GM13977 (cell line): Measurements from ENCODE around the gene ZMIZ2.
A peak's percentile ranks its signal among the peaks of the same experiment; 100 is the strongest.
"Not testable (repeated sequence)": the region's sequence is repeated elsewhere in the genome, so short reads cannot be mapped to it uniquely, and the experiment has no call there.

Experiments used
- DNase-seq: peaks from one replicate; pipeline ENCODE4 v3.0.0; 2012; ENCODE audit warnings: low spot score
- in situ Hi-C: fragments of 300-500 bp; cut with MboI; formaldehyde crosslinking; loops from one replicate; pipeline ENCODE4 v1.12.0; 2022; ENCODE audit warnings: low sequenced_read_pairs, low pct_unique_long_range_greater_than_20kb, mixed read lengths, inconsistent platforms; ENCODE audit not compliant: unreplicated experiment
- TF ChIP-seq, protein P1 (sequence below): IDR thresholded peaks from 2 replicates; pipeline ENCODE4 v1.5.1; 2012; ENCODE audit warnings: mild to moderate bottlenecking, control low read depth; ENCODE audit not compliant: insufficient read depth; ENCODE audit errors: extremely low read depth, missing control alignments

Gene ZMIZ2

DNA sequence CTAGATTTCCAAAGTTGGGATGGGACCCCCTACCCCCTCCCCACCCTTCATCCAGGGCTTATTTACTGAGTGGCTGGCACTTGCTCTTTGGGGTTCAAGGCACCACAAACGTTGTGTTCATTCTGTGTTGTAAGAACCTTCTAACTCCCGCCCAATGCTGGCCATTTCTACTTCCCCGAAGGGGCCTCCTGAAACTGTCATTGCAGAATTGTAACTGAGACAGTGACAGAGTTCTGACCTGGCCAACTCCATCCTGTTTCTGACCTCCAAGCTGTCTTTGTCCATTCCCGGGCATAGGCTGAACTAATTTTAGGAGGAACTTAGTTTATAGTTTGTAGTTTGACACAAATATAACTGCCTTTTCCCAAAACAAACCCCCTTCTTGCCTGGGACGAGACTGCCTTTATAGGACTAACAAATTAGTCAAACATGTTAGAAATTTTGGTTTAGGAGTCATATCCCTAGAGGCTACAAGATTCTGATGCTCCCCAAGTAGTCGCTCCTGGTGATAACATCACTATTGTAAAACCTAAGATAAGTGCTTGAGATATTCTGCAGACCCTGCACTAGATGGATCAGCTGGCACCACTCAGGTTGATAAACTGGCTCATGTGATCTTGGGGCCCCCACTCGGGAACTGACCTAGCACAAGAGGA is 34.8 kb upstream of the ZMIZ2 start:
- TF ChIP-seq, protein P1, sequence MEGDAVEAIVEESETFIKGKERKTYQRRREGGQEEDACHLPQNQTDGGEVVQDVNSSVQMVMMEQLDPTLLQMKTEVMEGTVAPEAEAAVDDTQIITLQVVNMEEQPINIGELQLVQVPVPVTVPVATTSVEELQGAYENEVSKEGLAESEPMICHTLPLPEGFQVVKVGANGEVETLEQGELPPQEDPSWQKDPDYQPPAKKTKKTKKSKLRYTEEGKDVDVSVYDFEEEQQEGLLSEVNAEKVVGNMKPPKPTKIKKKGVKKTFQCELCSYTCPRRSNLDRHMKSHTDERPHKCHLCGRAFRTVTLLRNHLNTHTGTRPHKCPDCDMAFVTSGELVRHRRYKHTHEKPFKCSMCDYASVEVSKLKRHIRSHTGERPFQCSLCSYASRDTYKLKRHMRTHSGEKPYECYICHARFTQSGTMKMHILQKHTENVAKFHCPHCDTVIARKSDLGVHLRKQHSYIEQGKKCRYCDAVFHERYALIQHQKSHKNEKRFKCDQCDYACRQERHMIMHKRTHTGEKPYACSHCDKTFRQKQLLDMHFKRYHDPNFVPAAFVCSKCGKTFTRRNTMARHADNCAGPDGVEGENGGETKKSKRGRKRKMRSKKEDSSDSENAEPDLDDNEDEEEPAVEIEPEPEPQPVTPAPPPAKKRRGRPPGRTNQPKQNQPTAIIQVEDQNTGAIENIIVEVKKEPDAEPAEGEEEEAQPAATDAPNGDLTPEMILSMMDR: no peak
- peak; percentile 20 for DNase-seq
- in situ Hi-C loops: no loop called here

DNA sequence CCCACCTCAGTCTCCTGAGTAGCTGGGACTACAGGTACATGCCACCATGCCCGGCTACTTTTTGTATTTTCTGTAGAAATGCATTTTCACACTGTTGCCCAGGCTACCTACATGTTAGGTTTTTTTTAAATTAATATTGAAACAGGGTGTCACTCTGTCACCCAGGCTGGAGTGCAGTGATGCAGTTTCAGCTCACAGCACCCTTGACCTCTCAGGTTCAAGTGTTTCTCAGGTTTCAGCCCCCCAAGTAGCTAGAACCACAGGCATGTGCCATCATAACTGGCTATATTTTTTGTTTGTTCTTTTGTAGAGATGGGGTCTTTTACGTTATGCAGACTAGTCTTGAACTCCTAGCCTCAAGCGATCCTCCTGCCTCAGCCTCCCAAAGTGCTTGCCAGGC is 32.4 kb upstream of the ZMIZ2 start:
- no peak for DNase-seq
- in situ Hi-C loops: no loop called here
- TF ChIP-seq, protein P1: no peak

DNA sequence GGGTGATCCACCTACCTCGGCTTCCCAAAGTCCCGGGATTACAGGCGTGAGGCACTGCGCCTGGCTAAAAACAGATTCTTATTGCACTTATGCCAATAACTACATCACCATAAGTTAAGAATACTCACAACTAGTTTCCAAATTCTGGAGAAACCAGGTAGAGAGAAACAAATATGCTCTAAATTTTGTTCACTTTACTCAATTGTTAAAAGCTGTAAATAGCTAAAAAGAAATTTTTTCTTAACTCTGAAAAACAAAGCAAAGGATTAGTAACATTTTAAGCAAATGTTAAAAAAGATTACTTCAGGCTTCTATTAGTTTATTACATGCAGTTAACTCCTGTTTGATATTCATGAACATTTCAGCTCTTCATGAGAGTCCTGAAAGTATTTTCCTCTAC is 28.3 kb upstream of the ZMIZ2 start:
- TF ChIP-seq, protein P1: no peak
- no peak for DNase-seq
- in situ Hi-C loops: no loop called here

DNA sequence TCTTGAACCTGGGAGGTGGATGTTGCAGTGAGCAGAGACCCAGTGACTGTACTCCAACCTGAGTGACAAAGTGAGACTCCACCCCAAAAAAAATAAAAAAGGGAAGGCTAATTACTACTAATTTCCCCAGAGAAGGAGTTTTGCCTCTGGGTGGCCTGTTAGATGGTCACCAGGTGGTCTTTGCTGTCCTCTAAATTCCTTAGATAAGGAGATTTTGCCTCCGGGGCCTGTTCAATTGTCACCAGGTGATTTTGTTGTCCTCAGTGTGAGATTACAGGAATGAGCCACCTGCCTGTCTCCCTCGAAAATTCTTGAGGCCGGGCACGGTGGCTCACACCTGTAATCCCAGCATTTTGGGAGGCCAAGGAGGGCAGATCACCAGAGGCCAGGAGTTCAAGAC is 24.4 kb upstream of the ZMIZ2 start:
- in situ Hi-C loops: no loop called here
- TF ChIP-seq, protein P1: no peak

DNA sequence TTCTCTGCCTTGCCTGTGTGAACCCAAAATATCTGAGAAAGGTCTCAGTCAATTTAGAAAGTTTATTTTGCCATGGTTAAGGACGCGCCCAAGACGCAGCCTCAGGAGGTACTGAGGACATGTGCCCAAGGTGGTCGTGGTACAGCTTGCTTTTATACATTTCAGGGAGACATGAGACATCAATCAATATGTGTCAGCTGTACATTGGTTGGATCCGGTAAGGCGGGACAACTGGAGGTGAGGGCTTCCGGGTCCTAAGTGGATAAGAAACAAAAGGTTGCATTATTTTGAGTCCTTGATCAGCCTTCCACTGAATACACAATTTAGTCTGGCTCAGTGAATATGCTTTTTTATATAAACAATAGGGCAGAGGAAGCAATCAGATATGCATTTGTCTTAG is 22.4 kb upstream of the ZMIZ2 start:
- in situ Hi-C loops, DNase-seq: not testable (repeated sequence)

More for the DNA sequence above, 24.4 kb upstream of the ZMIZ2 start:
- DNase-seq: no peak

DNA sequence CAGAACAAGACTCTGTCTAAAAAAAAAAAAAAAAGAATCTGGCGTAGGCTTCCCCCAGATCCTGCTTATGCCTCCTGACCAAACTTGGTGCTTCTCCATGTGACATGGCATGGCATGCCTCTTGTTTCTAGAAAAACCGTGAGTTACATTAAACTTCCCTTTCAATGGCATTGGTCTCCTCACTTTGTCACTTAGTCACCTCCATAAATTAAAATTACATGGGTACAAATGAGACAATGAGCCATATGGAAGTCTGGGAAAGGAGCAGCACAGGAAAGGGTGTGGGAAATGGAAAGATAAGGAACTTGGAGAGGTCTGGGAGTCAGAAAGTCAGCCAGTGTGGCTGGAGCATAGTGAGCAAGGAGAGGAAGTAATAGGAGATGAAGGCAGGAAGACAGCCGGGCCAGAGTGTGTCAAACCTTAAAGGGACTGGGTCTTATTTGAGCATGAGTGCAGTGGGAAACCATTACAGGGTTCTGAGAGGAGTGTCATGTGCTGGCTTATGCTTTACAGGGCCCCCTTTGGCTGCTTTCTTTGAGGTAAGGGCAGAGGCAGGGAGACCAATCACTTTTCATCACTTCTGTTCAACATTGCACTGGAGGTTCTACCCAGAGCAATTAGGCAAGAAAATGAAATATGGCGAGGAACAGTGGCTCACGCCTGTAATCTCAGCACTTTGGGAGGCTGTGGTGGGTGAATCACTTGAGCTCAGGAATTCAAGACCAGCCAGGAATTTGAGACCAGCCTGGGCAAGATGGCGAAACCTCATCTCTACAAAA is 21.3 kb upstream of the ZMIZ2 start:
- in situ Hi-C loops: no loop called here
- DNase-seq: no peak
- TF ChIP-seq, protein P1: no peak

DNA sequence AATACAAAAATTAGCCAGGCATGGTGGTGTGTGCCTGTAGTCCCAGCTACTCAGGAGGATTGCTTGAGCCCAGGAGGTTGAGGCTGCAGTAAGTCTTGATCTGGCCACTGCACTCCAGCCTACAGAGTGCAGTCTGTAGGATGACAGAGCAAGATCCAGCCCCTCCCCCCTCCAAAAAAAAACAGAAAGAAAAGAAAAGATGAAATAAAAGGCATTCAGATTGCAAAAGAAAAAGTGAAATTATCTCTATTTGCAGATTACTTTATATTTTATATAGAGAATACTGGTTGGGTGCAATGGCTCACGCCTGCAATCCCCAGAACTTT is 20.7 kb upstream of the ZMIZ2 start:
- no peak for DNase-seq
- TF ChIP-seq, protein P1: no peak
- in situ Hi-C loops: no loop called here
